ENCODE measurements around the gene CD300LF. TPM values are rescaled to one million over a fixed set of nuclear protein-coding genes. Genes with fewer than 3 reads are reported as not detected.

CD300LF gene
- total RNA-seq, 1 experiment from 2014 or later = not detected

DNA sequence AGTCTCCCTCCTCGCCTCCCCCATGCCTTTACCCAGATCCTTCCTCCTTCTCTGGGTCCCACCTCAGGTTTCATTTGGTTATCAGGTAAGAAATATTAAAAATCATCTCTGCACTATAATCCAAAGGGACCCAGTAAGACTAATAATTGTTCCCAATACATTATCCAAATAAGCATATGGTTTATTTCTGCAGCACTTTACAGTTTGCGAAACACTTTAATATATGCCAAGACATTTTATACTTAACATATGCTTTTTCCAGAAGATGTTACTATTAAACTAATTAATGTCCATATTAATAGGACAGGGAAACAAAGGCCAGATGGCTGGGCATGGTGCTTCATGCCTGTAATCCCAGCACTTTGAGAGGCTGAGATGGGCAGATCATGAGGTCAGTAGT is 33.3 kb downstream of the CD300LF start:
- TF ChIP-seq, protein P1, sequence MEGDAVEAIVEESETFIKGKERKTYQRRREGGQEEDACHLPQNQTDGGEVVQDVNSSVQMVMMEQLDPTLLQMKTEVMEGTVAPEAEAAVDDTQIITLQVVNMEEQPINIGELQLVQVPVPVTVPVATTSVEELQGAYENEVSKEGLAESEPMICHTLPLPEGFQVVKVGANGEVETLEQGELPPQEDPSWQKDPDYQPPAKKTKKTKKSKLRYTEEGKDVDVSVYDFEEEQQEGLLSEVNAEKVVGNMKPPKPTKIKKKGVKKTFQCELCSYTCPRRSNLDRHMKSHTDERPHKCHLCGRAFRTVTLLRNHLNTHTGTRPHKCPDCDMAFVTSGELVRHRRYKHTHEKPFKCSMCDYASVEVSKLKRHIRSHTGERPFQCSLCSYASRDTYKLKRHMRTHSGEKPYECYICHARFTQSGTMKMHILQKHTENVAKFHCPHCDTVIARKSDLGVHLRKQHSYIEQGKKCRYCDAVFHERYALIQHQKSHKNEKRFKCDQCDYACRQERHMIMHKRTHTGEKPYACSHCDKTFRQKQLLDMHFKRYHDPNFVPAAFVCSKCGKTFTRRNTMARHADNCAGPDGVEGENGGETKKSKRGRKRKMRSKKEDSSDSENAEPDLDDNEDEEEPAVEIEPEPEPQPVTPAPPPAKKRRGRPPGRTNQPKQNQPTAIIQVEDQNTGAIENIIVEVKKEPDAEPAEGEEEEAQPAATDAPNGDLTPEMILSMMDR (conservative IDR thresholded peaks at IDR 0.05) = no peak

More for the DNA sequence above, 33.3 kb downstream of the CD300LF start:
- H4K5ac ChIP-seq (ENCODE audit: insufficient read length, low read depth, low read length) = no peak overlapping the region
- no peak overlapping the region for H4K8ac ChIP-seq (replicated peaks; ENCODE audit: insufficient read length, low read depth, low read length)
- no peak overlapping the region for H3K14ac ChIP-seq (ENCODE audit: insufficient read depth, low read length)
- H2BK12ac ChIP-seq (ENCODE audit: insufficient read length, low read depth, low read length) = no peak overlapping the region
- H3T11ph ChIP-seq (ENCODE audit: low read length) = no peak overlapping the region
- no peaks in the 10 kb centered on the region for H3K79me2 ChIP-seq (ENCODE audit: insufficient read depth, low read length)
- no peak overlapping the region for H3K4ac ChIP-seq (ENCODE audit: low read depth, low read length)
- DNase-seq = no peak
- no peaks in the 10 kb centered on the region for H3K23me2 ChIP-seq (ENCODE audit: insufficient read length, low read depth, low read length, poor library complexity, severe bottlenecking)
- Mint-ChIP-seq H3K4me1 (peaks cover 17% of the 10 kb centered on the region in 2 experiments), H3K9me3 (no peaks in the 10 kb centered on the region), H3K4me3 (no peak overlapping the region), H3K27me3 (ENCODE audit: low read depth) (peaks cover 69% of the 10 kb centered on the region), H3K36me3 (ENCODE audit: insufficient read depth in 1 of 3, low read depth in 3 of 3) (no peaks in the 10 kb centered on the region), H3K27ac (no peak overlapping the region)
- H2AFZ ChIP-seq (ENCODE audit: low read length) = no peak overlapping the region
- H3K23ac ChIP-seq (ENCODE audit: insufficient read length, low read depth, low read length) = no peak overlapping the region
- no peaks in the 10 kb centered on the region for H3K9me3 ChIP-seq (ENCODE audit: control insufficient read depth, low read depth, low read length)
- no peaks in the 10 kb centered on the region for H3K79me1 ChIP-seq (ENCODE audit: insufficient read depth, low read depth, low read length, poor library complexity, severe bottlenecking)
- no CpG with 5 or more reads among the region's 2 CpGs for WGBS (ENCODE audit: extremely low coverage, insufficient read length, low lambda C conversion rate)
- H3K27me3 ChIP-seq (ENCODE audit: insufficient read depth, low read length) = no peaks in the 10 kb centered on the region
- H3K27ac ChIP-seq (ENCODE audit: insufficient read length, low read depth, low read length) = no peak overlapping the region
- no peak overlapping the region for H3K56ac ChIP-seq (ENCODE audit: insufficient read length, low read depth, low read length)
- H4K20me1 ChIP-seq (ENCODE audit: control insufficient read depth, insufficient read depth, insufficient read length) = no peaks in the 10 kb centered on the region
- H3K9ac ChIP-seq (ENCODE audit: extremely low read depth, insufficient read length, low read length) = no peak overlapping the region
- H3K4me1 ChIP-seq (ENCODE audit: insufficient read depth, low read length) = peaks cover 4% of the 10 kb centered on the region; the same call in 1 of the 2 replicates
- no peak overlapping the region for H2BK15ac ChIP-seq (ENCODE audit: low read depth, low read length)
- no peak overlapping the region for H2AK5ac ChIP-seq (ENCODE audit: insufficient read length, low read length)
- H2BK120ac ChIP-seq (ENCODE audit: low read depth, low read length, poor library complexity, severe bottlenecking) = no peak overlapping the region
- no peak overlapping the region for H2BK5ac ChIP-seq (ENCODE audit: insufficient read length, low read length)
- H4K91ac ChIP-seq (ENCODE audit: insufficient read length, low read depth, low read length) = no peak overlapping the region
- no peak overlapping the region for H2BK20ac ChIP-seq (ENCODE audit: low read depth, low read length, poor library complexity, severe bottlenecking)
- H3K4me2 ChIP-seq (ENCODE audit: insufficient read depth, insufficient read length, low read length) = no peak overlapping the region
- no peak overlapping the region for H3K18ac ChIP-seq (ENCODE audit: insufficient read length, low read depth, low read length)
